Caco-2 (cell line): Measurements from ENCODE around the gene KAT5. TPM values are rescaled to one million over a fixed set of nuclear protein-coding genes. Genes with fewer than 3 reads are reported as not detected.

Experiments
- total RNA-seq: library from RNA; stranded (reverse); gene quantifications from 2 replicates; pipeline ENCODE4 v1.2.3, GENCODE V29; 2022

Gene KAT5
- total RNA-seq, 1 experiment from 2014 or later = 70.1 TPM

Other genes with a start within 250 kb of the KAT5 start
- 4,797 and 4,914 TPM in 2 replicates for gene MALAT1, start 213.2 kb upstream of the KAT5 start, total RNA-seq
- 123 and 124 TPM in 2 replicates for gene SCYL1, start 187.2 kb upstream of the KAT5 start, total RNA-seq
- gene LTBP3, start 153.9 kb upstream of the KAT5 start, total RNA-seq = 87.2 and 91.2 TPM in 2 replicates
- 52.9 and 53.9 TPM in 2 replicates for gene ZNRD2, start 141.8 kb upstream of the KAT5 start, total RNA-seq
- gene FAM89B, start 139.7 kb upstream of the KAT5 start, total RNA-seq = 24.0 and 26.9 TPM in 2 replicates
- 19.2 and 19.6 TPM in 2 replicates for gene EHBP1L1, start 136.2 kb upstream of the KAT5 start, total RNA-seq
- gene KCNK7, start 116.5 kb upstream of the KAT5 start, total RNA-seq = 0.39 and 0.49 TPM in 2 replicates
- gene MAP3K11, start 98.0 kb upstream of the KAT5 start, total RNA-seq = 80.5 and 89.2 TPM in 2 replicates
- 52.7 and 52.8 TPM in 2 replicates for gene PCNX3, start 96.5 kb upstream of the KAT5 start, total RNA-seq
- 30.5 and 35.1 TPM in 2 replicates for gene SIPA1, start 74.2 kb upstream of the KAT5 start, total RNA-seq
- 51.2 and 54.9 TPM in 2 replicates for gene RELA, start 49.3 kb upstream of the KAT5 start, total RNA-seq
- 66.7 and 76.4 TPM in 2 replicates for gene RNASEH2C, start 8.5 kb downstream of the KAT5 start, total RNA-seq
- 18.2 and 19.3 TPM in 2 replicates for gene AP5B1, start 68.7 kb downstream of the KAT5 start, total RNA-seq
- gene OVOL1, start 74.8 kb downstream of the KAT5 start, total RNA-seq = 19.5 and 21.2 TPM in 2 replicates
- gene SNX32, start 121.7 kb downstream of the KAT5 start, total RNA-seq = not detected in 2 replicates
- 960 and 1,056 TPM in 2 replicates for gene CFL1, start 145.9 kb downstream of the KAT5 start, total RNA-seq
- gene MUS81, start 148.2 kb downstream of the KAT5 start, total RNA-seq = 74.1 and 74.6 TPM in 2 replicates
- 1.3 and 1.4 TPM in 2 replicates for gene EFEMP2, start 160.5 kb downstream of the KAT5 start, total RNA-seq
- not detected in 2 replicates for gene CTSW, start 167.6 kb downstream of the KAT5 start, total RNA-seq
- gene FIBP, start 176.2 kb downstream of the KAT5 start, total RNA-seq = 56.8 and 61.5 TPM in 2 replicates
- gene CCDC85B, start 178.4 kb downstream of the KAT5 start, total RNA-seq = 13.3 and 14.7 TPM in 2 replicates
- 2.7 and 3.9 TPM in 2 replicates for gene FOSL1, start 188.1 kb downstream of the KAT5 start, total RNA-seq
- 19.7 and 20.1 TPM in 2 replicates for gene C11orf68, start 206.8 kb downstream of the KAT5 start, total RNA-seq
- gene DRAP1, start 207.2 kb downstream of the KAT5 start, total RNA-seq = 91.0 and 93.1 TPM in 2 replicates
- 0.79 TPM in 1 of 2 replicates, not detected in the other for gene TSGA10IP, start 233.2 kb downstream of the KAT5 start, total RNA-seq
- 78.0 and 84.5 TPM in 2 replicates for gene SART1, start 249.5 kb downstream of the KAT5 start, total RNA-seq